ENCODE measurements around the gene LHPP.

Gene LHPP

GRCh38 chr10:124448696-124449169 is 12.9 kb upstream of the LHPP start:
- no peak for DNase-seq

GRCh38 chr10:124449170-124450011 is 12.2 kb upstream of the LHPP start:
- DNase-seq = no peak

DNA sequence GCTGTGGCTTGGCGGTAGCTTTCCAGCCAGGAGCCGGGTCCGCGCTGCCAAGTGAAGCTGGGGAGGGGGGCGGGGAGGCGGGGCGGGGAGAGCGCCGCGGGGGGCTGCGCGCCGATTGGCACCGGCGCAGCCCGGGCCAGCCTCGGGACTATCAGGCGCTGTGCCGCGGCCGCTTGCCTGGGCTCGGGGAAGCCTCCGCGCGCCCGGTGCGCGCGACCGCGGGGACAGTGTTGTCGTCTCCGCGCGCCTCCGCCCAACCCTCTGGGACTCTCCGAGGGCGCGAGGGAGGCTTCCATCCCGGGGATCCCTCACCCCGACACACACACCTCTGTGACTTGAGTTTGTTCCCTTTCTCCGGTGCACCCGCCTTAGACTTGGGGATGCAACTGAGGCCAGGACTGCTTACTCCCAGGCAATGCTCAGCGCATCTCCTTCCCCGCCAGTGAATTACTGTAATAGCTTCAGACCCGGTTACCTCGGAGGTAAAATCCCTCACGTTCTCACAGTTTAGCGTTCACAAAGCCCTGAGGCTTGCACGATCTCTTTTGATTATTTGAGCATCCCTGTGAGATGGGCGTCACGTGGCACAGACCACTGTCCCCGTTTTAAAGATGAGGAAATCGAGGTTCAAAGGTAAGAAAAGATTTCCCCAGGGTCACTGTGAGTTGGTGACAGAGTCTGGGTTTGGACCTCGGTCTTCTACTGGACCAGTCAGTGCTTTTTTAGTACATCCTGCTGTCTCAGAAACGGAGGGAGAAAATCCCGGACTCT is 11.4 kb upstream of the LHPP start, which contains the start of gene NKX1-2:
Gene NKX1-2 (minus strand): TSS at position 24 of the 771 bp plus-strand sequence. CDS start 92 bp downstream, outside the sequence.
- DNase-seq = no peak

DNA sequence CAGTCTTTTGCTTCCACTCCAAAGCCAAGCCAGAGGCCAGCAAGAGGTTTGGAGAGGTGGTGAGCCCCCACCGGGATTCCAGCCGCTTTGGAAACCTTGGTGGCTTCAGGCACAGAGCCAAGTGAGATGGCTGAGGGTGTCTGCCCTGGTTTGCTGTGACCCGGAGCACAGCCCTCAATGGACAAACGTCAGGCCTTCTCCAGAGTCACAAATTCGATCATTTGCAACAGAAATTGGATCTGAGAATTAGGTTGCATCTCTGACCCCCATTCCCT is 10.9 kb upstream of the LHPP start:
- DNase-seq = no peak

DNA sequence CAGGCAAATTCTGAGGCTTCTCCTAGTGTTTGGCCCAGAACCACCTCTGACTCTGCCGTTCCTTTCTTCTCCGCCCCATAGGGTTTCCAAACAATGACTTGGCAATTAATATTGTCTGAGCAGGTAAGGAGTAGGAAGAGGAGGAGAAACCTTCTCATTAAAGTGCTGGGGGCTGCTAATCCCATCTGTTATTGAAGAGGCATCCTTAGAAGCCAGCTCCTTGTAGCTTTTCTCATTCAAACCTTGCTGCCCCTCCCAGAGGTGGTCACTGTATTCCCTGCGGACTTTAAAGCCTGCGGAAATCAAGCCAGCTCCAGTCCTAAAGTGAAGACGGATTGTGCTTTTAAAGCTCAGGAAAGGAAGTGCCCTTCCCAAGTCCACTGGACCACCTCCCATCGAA is 10.3 kb upstream of the LHPP start:
- no peak for DNase-seq

DNA sequence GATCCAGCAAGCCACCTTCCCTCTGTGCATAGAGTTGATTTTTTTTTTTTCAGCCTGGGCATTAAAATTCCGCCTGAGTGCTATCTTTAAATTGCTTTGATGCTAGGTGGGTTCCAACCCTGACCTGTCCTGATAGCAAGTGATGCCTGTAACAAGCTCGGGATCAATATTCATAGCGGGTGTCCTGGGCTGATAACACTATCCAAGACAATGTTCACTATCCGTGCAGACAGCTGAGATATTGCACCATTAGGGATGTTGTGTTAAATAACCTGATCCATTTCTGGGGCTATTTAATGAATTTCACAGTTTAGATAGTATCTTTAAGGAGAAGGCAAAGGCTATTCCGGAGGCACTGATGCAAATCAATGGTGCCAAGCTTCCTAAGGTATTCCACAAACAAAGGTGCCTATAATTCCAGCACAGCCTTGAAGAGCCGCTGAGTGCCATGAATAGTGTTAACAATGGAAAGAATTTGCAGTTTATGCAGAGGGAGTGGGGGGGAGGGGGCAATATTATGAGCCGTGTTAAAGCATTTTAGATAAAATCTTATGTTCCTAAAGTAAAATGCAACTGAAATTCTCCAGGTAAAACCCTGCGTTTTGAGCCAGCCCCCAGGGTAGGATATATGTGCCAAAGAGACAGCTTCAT is 7.5 kb upstream of the LHPP start:
- DNase-seq = no peak

DNA sequence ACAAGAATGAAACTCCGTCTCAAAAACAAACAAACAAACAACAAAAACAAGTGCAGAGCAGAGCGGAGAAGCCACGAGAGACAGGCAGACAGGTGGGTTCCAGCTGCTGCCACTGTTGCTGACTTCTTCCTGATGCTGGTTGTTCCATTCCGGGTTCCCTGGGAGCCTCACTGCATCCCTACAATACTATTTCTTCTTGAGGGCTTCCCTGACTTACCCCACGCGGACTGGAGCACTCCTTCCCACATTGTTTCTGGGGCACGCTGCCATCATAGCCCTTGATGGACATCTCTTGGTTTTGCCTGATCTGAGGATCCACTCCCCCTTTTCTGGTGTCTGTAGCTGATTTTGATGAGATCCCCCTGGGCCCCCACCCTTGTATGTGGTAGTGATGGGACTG is 6.2 kb upstream of the LHPP start:
- no peak for DNase-seq

- DNase-seq = no peak
Observed at GRCh38 chr10:124458473-124458872, 3.1 kb upstream of the LHPP start.

DNA sequence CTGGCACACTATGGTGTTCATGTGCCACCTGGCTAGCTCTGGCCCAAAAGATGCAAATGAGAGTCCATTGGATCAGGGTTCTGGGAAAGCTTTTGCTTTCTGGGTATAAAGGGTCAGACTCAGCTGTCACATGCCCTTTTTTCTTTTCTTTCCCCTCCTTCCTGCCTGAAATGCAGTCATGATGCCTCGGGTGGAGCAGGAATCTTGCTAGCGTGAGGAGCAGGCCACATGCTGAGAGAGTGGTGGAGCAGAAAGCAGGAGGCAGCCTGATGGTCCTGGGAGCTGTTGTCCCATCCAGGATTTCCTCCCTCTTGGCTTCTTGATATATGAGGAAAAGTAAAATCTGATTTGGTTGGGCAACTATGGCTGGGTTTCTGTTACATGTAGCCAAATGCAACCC is 2.7 kb upstream of the LHPP start:
- DNase-seq = no peak

DNA sequence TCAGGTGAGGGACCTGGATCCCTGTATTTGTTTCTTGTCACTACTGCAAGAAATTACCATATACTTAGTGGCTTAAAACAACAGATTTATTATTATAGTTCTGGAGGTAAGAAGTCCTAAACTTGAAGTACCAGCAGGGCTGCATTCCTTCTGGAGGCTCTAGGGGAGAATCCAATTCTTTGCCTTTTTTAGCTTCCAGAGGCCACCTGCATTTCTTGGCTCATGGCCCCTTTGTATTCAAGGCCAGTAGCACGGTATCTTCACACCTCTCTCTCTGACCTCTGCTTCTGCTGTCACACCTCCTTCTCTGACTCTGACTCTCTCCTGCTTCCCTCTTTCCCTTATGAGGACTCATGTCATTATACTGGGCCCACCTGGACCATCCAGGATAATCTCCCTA is 2.2 kb upstream of the LHPP start:
- DNase-seq = no peak

GRCh38 chr10:124460144-124460543 is 1.5 kb upstream of the LHPP start:
- no peak for DNase-seq

DNA sequence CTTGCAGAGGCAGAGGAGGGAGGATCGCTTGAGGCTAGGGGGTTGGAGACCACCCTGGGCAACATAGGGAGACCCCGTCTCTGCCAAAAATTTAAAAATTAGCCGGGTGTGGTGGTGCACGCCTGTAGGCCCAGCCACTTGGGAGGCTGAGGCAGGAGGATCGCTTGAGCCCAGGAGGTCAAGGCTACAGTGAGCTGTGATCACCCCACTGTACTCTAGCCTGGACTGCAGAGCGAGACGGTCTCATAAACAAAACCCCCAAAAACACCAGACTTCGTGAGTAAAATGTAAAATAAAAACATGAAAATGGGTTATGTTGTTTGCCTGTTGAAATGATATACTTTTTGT is 699 bp downstream of the LHPP start:
- DNase-seq = no peak

DNA sequence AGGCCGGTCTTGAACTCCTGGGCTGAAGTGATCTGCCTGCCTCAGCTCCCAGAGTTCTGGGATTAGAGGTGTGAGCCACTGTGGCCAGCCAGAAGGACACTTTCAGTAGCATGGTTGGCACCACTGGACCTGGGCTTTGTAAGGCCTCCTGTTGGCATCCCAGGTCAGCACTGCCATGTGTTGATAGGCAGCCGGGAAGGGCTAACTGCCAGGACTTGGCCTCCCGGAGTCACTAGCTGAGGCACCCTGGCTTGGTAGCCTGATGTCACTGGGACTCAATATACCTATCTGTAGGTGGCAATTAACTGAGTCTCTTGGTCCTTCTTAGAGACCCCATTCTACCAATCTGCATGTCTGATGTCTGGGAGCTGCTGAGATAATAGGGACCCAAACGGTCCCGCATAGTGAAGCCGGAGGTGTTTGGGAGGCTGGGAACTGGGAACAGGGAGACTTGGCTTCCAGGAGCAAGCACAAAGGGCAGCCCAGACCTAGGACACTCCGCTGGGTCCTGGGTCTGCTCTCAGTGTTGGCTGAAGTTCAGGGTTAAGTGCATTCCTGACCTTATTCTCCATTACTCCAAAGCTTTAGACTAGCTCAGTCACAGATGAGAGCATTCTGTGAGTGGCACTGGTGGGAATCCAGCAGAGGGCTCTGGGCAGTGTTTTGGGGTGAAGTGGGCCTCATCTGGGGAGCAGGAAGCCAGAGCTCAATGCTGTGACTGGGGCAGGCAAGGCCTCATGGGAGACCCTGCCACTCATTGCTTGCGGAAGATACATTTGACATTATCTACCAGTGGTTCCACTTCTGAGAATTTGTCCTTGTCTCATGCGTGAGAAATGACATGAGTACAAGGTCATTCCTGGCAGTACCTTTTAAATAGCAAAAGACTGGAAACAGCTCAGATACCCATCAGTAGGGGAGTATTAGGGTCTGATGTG is 2.7 kb downstream of the LHPP start:
- no peak for DNase-seq

DNA sequence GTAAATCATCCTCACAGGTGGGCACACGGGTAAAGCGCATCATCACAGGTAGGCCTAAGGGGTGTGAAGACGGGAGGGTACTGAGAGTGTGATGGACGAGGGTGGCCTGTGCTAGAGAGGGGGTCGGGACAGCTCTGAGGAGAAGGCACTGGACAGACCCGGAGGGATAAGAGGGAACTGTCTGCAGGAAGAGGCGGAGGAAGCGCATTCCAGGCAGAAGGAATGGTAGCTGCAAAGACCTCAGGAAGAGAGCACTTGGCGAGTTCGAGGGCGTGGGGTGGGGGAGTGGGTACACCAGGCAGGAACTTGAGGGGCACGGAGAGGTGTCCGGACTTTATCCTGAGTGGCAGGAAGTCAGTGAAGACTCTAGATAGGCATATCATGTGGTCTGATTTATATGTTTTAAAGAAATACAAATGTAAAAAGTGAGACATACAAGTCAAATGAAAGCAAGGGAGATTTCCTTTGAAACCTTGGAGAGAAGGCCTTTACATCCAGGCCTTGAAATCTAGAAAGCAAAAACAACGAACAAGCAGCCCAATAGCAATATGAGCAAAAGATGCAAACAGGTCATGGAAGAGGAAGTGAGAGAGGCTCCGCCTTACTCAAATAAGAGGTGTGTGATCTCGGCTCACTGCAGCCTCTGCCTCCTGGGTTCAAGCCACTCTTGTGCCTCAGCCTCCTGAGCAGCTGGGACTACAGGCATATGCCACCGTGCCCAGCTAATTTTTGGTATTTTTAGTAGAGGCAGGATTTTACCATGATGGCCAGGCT is 3.6 kb downstream of the LHPP start:
- no peak for DNase-seq

- DNase-seq = no peak
Observed at GRCh38 chr10:124465777-124466488, 4.3 kb downstream of the LHPP start.

GRCh38 chr10:124467165-124467564 is 5.5 kb downstream of the LHPP start:
- no peak for DNase-seq

GRCh38 chr10:124468624-124469023 is 7.0 kb downstream of the LHPP start:
- DNase-seq = no peak

GRCh38 chr10:124469956-124470484 is 8.4 kb downstream of the LHPP start:
- no peak for DNase-seq

GRCh38 chr10:124470544-124471434 is 9.2 kb downstream of the LHPP start:
- DNase-seq = no peak

DNA sequence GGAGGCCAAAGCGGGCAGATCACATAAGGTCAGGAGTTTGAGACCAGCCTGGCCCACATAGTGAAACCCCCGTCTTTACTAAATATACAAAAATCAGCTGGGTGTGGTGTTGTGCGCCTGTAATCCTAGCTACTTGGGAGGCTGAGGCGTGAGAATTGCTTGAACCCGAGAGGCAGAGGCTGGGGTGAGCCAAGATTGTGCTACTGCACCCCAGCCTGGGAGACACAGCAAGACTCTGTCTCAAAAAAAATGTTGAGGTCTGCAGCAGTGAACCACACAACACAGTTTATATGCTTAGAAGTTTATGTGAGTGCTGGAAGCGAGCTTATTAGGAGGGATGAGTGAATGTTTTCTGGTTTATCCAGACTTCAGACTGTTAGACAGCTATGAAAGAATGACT is 10.4 kb downstream of the LHPP start:
- DNase-seq = no peak

All from activated effector memory CD4-positive, alpha-beta T cell treated with anti-CD3 and anti-CD28 coated beads, Interleukin-2, amount 50 U/mL, for 16 hours (primary cell).